Activated naive CD8-positive, alpha-beta T cell treated with anti-CD3 and anti-CD28 coated beads, Interleukin-2, amount 50 U/mL, for 24 hours (primary cell): ENCODE data around the gene MOV10L1.

Experiments used
- ATAC-seq: fragments of 150-1000 bp; cut with Tn5 transposase; one replicate; pipeline ENCODE4 v1.10.0; 2021
- DNase-seq: peaks from one replicate; pipeline ENCODE4 v3.0.0; 2021
- H3K27ac Mint-ChIP-seq: one replicate; pipeline ENCODE4 v1.8.0; 2021; ENCODE audit warnings: mild to moderate bottlenecking, mixed read lengths
- H3K27me3 Mint-ChIP-seq: one replicate; pipeline ENCODE4 v1.8.0; 2021; ENCODE audit warnings: mixed read lengths
- H3K36me3 Mint-ChIP-seq: one replicate; pipeline ENCODE4 v1.8.0; 2021; ENCODE audit warnings: low read depth, mixed read lengths
- H3K4me1 Mint-ChIP-seq: one replicate; pipeline ENCODE4 v1.8.0; 2021; ENCODE audit warnings: mixed read lengths
- H3K4me3 Mint-ChIP-seq: one replicate; pipeline ENCODE4 v1.8.0; 2021; ENCODE audit warnings: mild to moderate bottlenecking, moderate library complexity, mixed read lengths
- H3K9me3 Mint-ChIP-seq: one replicate; pipeline ENCODE4 v1.8.0; 2021; ENCODE audit warnings: mixed read lengths

The MOV10L1 gene

GRCh38 chr22:50068096-50068495, 21.7 kb upstream of the MOV10L1 start:
- ATAC-seq, result no peak
- DNase-seq, result no peak
- Mint-ChIP-seq H3K36me3 (no peaks in the 10 kb centered on the region), H3K4me3 (no peak overlapping the region), H3K27ac (no peak overlapping the region), H3K4me1 (no peaks in the 10 kb centered on the region), H3K9me3 (no peaks in the 10 kb centered on the region), H3K27me3 (no peaks in the 10 kb centered on the region)

GRCh38 chr22:50070366-50070765, 19.4 kb upstream of the MOV10L1 start:
- H3K9me3 Mint-ChIP-seq, result no peaks in the 10 kb centered on the region

GRCh38 chr22:50071432-50072166, 18.2 kb upstream of the MOV10L1 start:
- no peak overlapping the region for H3K27ac Mint-ChIP-seq
- no peaks in the 10 kb centered on the region for H3K36me3 Mint-ChIP-seq
- DNase-seq, result no peak
- H3K27me3 Mint-ChIP-seq, result no peaks in the 10 kb centered on the region
- H3K4me1 Mint-ChIP-seq, result no peaks in the 10 kb centered on the region
- no peak overlapping the region for H3K4me3 Mint-ChIP-seq
- ATAC-seq, result no peak
- H3K9me3 Mint-ChIP-seq, result no peaks in the 10 kb centered on the region

More at GRCh38 chr22:50070366-50070765, 19.4 kb upstream of the MOV10L1 start:
- no peak overlapping the region for H3K27ac Mint-ChIP-seq
- no peaks in the 10 kb centered on the region for H3K36me3 Mint-ChIP-seq
- DNase-seq (no peak), ATAC-seq (no peak)
- no peak overlapping the region for H3K4me3 Mint-ChIP-seq
- H3K27me3 Mint-ChIP-seq, result no peaks in the 10 kb centered on the region
- H3K4me1 Mint-ChIP-seq, result no peaks in the 10 kb centered on the region

- Mint-ChIP-seq H3K9me3 (no peaks in the 10 kb centered on the region), H3K27ac (no peak overlapping the region), H3K4me1 (no peaks in the 10 kb centered on the region), H3K27me3 (no peaks in the 10 kb centered on the region), H3K4me3 (no peak overlapping the region), H3K36me3 (no peaks in the 10 kb centered on the region)
- DNase-seq (no peak), ATAC-seq (no peak)
Observed at GRCh38 chr22:50072167-50072555, 17.6 kb upstream of the MOV10L1 start.

GRCh38 chr22:50072714-50073538, 16.9 kb upstream of the MOV10L1 start:
- H3K9me3 Mint-ChIP-seq, result no peaks in the 10 kb centered on the region
- H3K4me1 Mint-ChIP-seq, result no peaks in the 10 kb centered on the region
- no peak overlapping the region for H3K4me3 Mint-ChIP-seq
- no peak overlapping the region for H3K27ac Mint-ChIP-seq
- ATAC-seq (no peak), DNase-seq (no peak)
- no peaks in the 10 kb centered on the region for H3K27me3 Mint-ChIP-seq
- H3K36me3 Mint-ChIP-seq, result no peaks in the 10 kb centered on the region

GRCh38 chr22:50074056-50074455, 15.8 kb upstream of the MOV10L1 start:
- H3K4me3 Mint-ChIP-seq, result no peak overlapping the region
- DNase-seq (no peak), ATAC-seq (no peak)
- H3K9me3 Mint-ChIP-seq, result no peaks in the 10 kb centered on the region
- H3K4me1 Mint-ChIP-seq, result no peaks in the 10 kb centered on the region
- no peak overlapping the region for H3K27ac Mint-ChIP-seq
- H3K36me3 Mint-ChIP-seq, result no peaks in the 10 kb centered on the region
- H3K27me3 Mint-ChIP-seq, result no peaks in the 10 kb centered on the region

- Mint-ChIP-seq H3K4me1 (no peaks in the 10 kb centered on the region), H3K4me3 (no peak overlapping the region)
Observed at GRCh38 chr22:50074551-50075530, 15.0 kb upstream of the MOV10L1 start.

GRCh38 chr22:50076646-50077535, 12.9 kb upstream of the MOV10L1 start:
- Mint-ChIP-seq H3K27ac (no peak overlapping the region), H3K4me3 (no peak overlapping the region)
- no peak for ATAC-seq

More at GRCh38 chr22:50074551-50075530, 15.0 kb upstream of the MOV10L1 start:
- no peaks in the 10 kb centered on the region for H3K9me3 Mint-ChIP-seq
- no peak overlapping the region for H3K27ac Mint-ChIP-seq
- no peaks in the 10 kb centered on the region for H3K36me3 Mint-ChIP-seq
- no peak for DNase-seq
- H3K27me3 Mint-ChIP-seq, result no peaks in the 10 kb centered on the region
- ATAC-seq, result no peak

GRCh38 chr22:50078246-50078645, 11.6 kb upstream of the MOV10L1 start:
- Mint-ChIP-seq H3K27ac (no peak overlapping the region), H3K4me3 (no peak overlapping the region), H3K9me3 (no peaks in the 10 kb centered on the region), H3K4me1 (no peaks in the 10 kb centered on the region), H3K27me3 (no peaks in the 10 kb centered on the region), H3K36me3 (no peaks in the 10 kb centered on the region)
- no peak for DNase-seq
- ATAC-seq, result no peak

More at GRCh38 chr22:50076646-50077535, 12.9 kb upstream of the MOV10L1 start:
- Mint-ChIP-seq H3K9me3 (no peaks in the 10 kb centered on the region), H3K36me3 (no peaks in the 10 kb centered on the region), H3K27me3 (no peaks in the 10 kb centered on the region), H3K4me1 (no peaks in the 10 kb centered on the region)
- DNase-seq, result no peak

- H3K4me1 Mint-ChIP-seq, result no peaks in the 10 kb centered on the region
- ATAC-seq, result no peak
- no peaks in the 10 kb centered on the region for H3K27me3 Mint-ChIP-seq
Observed at GRCh38 chr22:50078761-50079160, 11.0 kb upstream of the MOV10L1 start.

GRCh38 chr22:50080077-50080465, 9.7 kb upstream of the MOV10L1 start:
- H3K4me3 Mint-ChIP-seq, result no peak overlapping the region

More at GRCh38 chr22:50078761-50079160, 11.0 kb upstream of the MOV10L1 start:
- DNase-seq, result no peak
- Mint-ChIP-seq H3K36me3 (no peaks in the 10 kb centered on the region), H3K27ac (no peak overlapping the region), H3K9me3 (no peaks in the 10 kb centered on the region), H3K4me3 (no peak overlapping the region)

GRCh38 chr22:50081426-50082196, 8.2 kb upstream of the MOV10L1 start:
- Mint-ChIP-seq H3K36me3 (peaks cover 2% of the 10 kb centered on the region), H3K27me3 (peaks cover 2% of the 10 kb centered on the region), H3K4me1 (no peaks in the 10 kb centered on the region), H3K4me3 (no peak overlapping the region), H3K9me3 (no peaks in the 10 kb centered on the region), H3K27ac (no peak overlapping the region)
- ATAC-seq (no peak), DNase-seq (no peak)

More at GRCh38 chr22:50080077-50080465, 9.7 kb upstream of the MOV10L1 start:
- DNase-seq (no peak), ATAC-seq (no peak)
- H3K9me3 Mint-ChIP-seq, result no peaks in the 10 kb centered on the region
- no peaks in the 10 kb centered on the region for H3K4me1 Mint-ChIP-seq
- no peaks in the 10 kb centered on the region for H3K27me3 Mint-ChIP-seq
- H3K36me3 Mint-ChIP-seq, result no peaks in the 10 kb centered on the region
- H3K27ac Mint-ChIP-seq, result no peak overlapping the region

- H3K4me1 Mint-ChIP-seq, result no peaks in the 10 kb centered on the region
- no peak overlapping the region for H3K4me3 Mint-ChIP-seq
- DNase-seq, result no peak
- no peaks in the 10 kb centered on the region for H3K9me3 Mint-ChIP-seq
- peaks cover 6% of the 10 kb centered on the region for H3K27me3 Mint-ChIP-seq
- ATAC-seq, result no peak
- no peak overlapping the region for H3K27ac Mint-ChIP-seq
- H3K36me3 Mint-ChIP-seq, result peaks cover 5% of the 10 kb centered on the region
Observed at GRCh38 chr22:50082197-50082715, 7.5 kb upstream of the MOV10L1 start.
